K562 treated with DMSO at 1 percent for 4 hours (cell line): Measurements from ENCODE around the gene MAGOH. TPM values are rescaled to one million over a fixed set of nuclear protein-coding genes. Genes with fewer than 3 reads are reported as not detected.

ENCODE experiments used
- total RNA-seq: library from RNA; unstranded; fragments of 300-600 nt; gene quantifications from 2 replicates; pipeline ENCODE4 v1.2.3, GENCODE V29; 2022; ENCODE audit not compliant: insufficient read depth

Gene MAGOH
- total RNA-seq = 102 and 139 TPM in 2 replicates

GRCh38 chr1:53238197-53239155, at the start of gene MAGOH:
MAGOH (minus strand) TSS chr1:53238518; CDS start chr1:53238448, 70 bp downstream.

GRCh38 chr1:53220171-53220961, 18.0 kb downstream of the MAGOH start, which contains the start of gene CZIB:
CZIB (minus strand) TSS chr1:53220634; CDS start chr1:53220575, 59 bp downstream.

GRCh38 chr1:53196485-53197290, 41.6 kb downstream of the MAGOH start, which contains the start of gene CPT2:
CPT2 (plus strand) TSS chr1:53196824; CDS start chr1:53196944, 120 bp downstream.

Other genes starting within 250 kb of the MAGOH start
- gene PODN, start 176.3 kb downstream of the MAGOH start, total RNA-seq = not detected in 2 replicates
- not detected in 2 replicates for gene SLC1A7, start 95.9 kb downstream of the MAGOH start, total RNA-seq
- gene CPT2, start 41.7 kb downstream of the MAGOH start, total RNA-seq = 23.3 and 25.6 TPM in 2 replicates
- gene CZIB, start 17.9 kb downstream of the MAGOH start, total RNA-seq = 55.2 and 62.4 TPM in 2 replicates
- gene LRP8, start 89.6 kb upstream of the MAGOH start, total RNA-seq = 8.7 and 15.1 TPM in 2 replicates
- gene DMRTB1, start 220.9 kb upstream of the MAGOH start, total RNA-seq = not detected in 2 replicates